Adrenal gland (tissue), 5 donors: ENCODE results near the gene ITFG1.

Experiments
- POLR2A ChIP-seq, 2 donors: fragments of 450-650 bp; IDR thresholded peaks; one replicate each; pipeline ENCODE4 v1.6.1; 2017; ENCODE audit warnings: antibody characterized with exemption in 2 of 2, mild to moderate bottlenecking in 2 of 2, moderate library complexity in 1 of 2
- TF ChIP-seq, protein P1 (sequence below), 6 experiments: fragments of 450-650 bp in 4 of 6; fragments of 200-600 bp in 2 of 6; sonication (generic) in 1 of 6; IDR thresholded peaks; 1 replicate in 5 of 6; 2 replicates in 1 of 6; pipeline versions ENCODE4 v1.5.1 to v1.8.0; 2016 to 2021; ENCODE audit warnings: antibody characterized with exemption in 6 of 6, mild to moderate bottlenecking in 2 of 6, moderate library complexity in 1 of 6
- donor health status: DM: no; HTN: no; CAD: no.

DNA sequence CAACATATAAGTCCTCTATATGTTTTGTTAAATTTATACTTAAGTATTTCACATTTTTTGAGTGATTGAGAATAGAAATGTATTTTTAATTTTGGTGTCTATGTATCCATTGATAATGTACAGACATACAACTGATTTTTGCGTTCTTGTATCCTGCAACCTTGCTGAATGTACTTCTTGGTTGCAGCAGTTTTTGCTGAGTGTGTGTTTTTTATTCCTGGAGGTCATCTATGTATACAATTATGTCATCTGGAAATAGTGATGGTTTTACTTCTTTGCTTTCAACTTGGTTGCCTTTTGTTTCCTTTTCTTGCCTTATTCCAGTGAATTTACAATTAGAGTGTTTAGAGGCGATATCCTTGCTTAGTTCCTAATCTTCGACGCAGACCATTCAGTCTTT is 249.6 kb downstream of the ITFG1 start:
- TF ChIP-seq POLR2A (IDR thresholded peaks at IDR 0.05) = no peak
- TF ChIP-seq, protein P1, sequence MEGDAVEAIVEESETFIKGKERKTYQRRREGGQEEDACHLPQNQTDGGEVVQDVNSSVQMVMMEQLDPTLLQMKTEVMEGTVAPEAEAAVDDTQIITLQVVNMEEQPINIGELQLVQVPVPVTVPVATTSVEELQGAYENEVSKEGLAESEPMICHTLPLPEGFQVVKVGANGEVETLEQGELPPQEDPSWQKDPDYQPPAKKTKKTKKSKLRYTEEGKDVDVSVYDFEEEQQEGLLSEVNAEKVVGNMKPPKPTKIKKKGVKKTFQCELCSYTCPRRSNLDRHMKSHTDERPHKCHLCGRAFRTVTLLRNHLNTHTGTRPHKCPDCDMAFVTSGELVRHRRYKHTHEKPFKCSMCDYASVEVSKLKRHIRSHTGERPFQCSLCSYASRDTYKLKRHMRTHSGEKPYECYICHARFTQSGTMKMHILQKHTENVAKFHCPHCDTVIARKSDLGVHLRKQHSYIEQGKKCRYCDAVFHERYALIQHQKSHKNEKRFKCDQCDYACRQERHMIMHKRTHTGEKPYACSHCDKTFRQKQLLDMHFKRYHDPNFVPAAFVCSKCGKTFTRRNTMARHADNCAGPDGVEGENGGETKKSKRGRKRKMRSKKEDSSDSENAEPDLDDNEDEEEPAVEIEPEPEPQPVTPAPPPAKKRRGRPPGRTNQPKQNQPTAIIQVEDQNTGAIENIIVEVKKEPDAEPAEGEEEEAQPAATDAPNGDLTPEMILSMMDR (IDR thresholded peaks at IDR 0.05) = no peak
